ENCODE data around the gene DLGAP1. TPM values are rescaled to one million over a fixed set of nuclear protein-coding genes. Genes with fewer than 3 reads are reported as not detected.

Gene DLGAP1
- total RNA-seq, 1 experiment from 2014 or later, result 23.2 TPM

GRCh38 chr18:3691705-3692104 lies 763.4 kb downstream of the DLGAP1 start:
- peaks cover 10 to 14% (median 11%) of the 10 kb centered on the region in 3 experiments for H3K36me3 Mint-ChIP-seq (ENCODE audit: insufficient read depth in 1 of 3, low read depth in 3 of 3)
- no CpG with 5 or more reads among the region's 3 CpGs for WGBS (ENCODE audit: extremely low coverage, insufficient read length, low lambda C conversion rate)
- Histone ChIP-seq H3K23me2 (ENCODE audit: insufficient read length, low read depth, low read length, poor library complexity, severe bottlenecking) (no peaks in the 10 kb centered on the region), H3K79me1 (ENCODE audit: insufficient read depth, low read depth, low read length, poor library complexity, severe bottlenecking) (no peaks in the 10 kb centered on the region), H3K4ac (ENCODE audit: low read depth, low read length) (no peak overlapping the region), H2BK120ac (ENCODE audit: low read depth, low read length, poor library complexity, severe bottlenecking) (no peak overlapping the region), H2BK20ac (ENCODE audit: low read depth, low read length, poor library complexity, severe bottlenecking) (no peak overlapping the region), H2AFZ (ENCODE audit: low read length) (no peak overlapping the region), H3K27me3 (ENCODE audit: insufficient read depth, low read length) (no peaks in the 10 kb centered on the region), H2AK5ac (ENCODE audit: insufficient read length, low read length) (no peak overlapping the region), H4K91ac (ENCODE audit: insufficient read length, low read depth, low read length) (no peak overlapping the region), H2BK15ac (ENCODE audit: low read depth, low read length) (no peak overlapping the region), H4K8ac (replicated peaks; ENCODE audit: insufficient read length, low read depth, low read length) (no peak overlapping the region), H3K4me2 (ENCODE audit: insufficient read depth, insufficient read length, low read length) (no peak overlapping the region), H3K79me2 (ENCODE audit: insufficient read depth, low read length) (no peaks in the 10 kb centered on the region), H3K14ac (ENCODE audit: insufficient read depth, low read length) (no peak overlapping the region), H3K18ac (ENCODE audit: insufficient read length, low read depth, low read length) (no peak overlapping the region), H2BK5ac (ENCODE audit: insufficient read length, low read length) (no peak overlapping the region), H4K5ac (ENCODE audit: insufficient read length, low read depth, low read length) (no peak overlapping the region), H3K9ac (ENCODE audit: extremely low read depth, insufficient read length, low read length) (no peak overlapping the region), H3T11ph (ENCODE audit: low read length) (no peak overlapping the region), H3K4me1 (ENCODE audit: insufficient read depth, low read length) (no peaks in the 10 kb centered on the region), H3K23ac (ENCODE audit: insufficient read length, low read depth, low read length) (no peak overlapping the region), H3K27ac (ENCODE audit: insufficient read length, low read depth, low read length) (no peak overlapping the region), H3K9me3 (ENCODE audit: control insufficient read depth, low read depth, low read length) (no peaks in the 10 kb centered on the region), H4K20me1 (ENCODE audit: control insufficient read depth, insufficient read depth, insufficient read length) (no peaks in the 10 kb centered on the region), H3K56ac (ENCODE audit: insufficient read length, low read depth, low read length) (no peak overlapping the region), H2BK12ac (ENCODE audit: insufficient read length, low read depth, low read length) (no peak overlapping the region)
- H3K4me3 Mint-ChIP-seq, result no peak overlapping the region
- H3K9me3 Mint-ChIP-seq, result peaks cover 9 to 14% of the 10 kb centered on the region in 2 experiments
- no peak for DNase-seq
- H3K27me3 Mint-ChIP-seq (ENCODE audit: low read depth), result no peaks in the 10 kb centered on the region
- TF ChIP-seq CTCF (conservative IDR thresholded peaks at IDR 0.05), result no peak
- H3K27ac Mint-ChIP-seq, result no peak overlapping the region; a peak in 1 of 7 replicates
- peaks cover 11 to 18% of the 10 kb centered on the region in 2 experiments for H3K4me1 Mint-ChIP-seq
